Heart left ventricle (tissue), 16 donors: ENCODE data around the gene EML1. TPM values are rescaled to one million over a fixed set of nuclear protein-coding genes. Genes with fewer than 3 reads are reported as not detected.
A peak's percentile ranks its signal among the peaks of the same experiment; 100 is the strongest.

Source experiments
- ATAC-seq, 4 donors: fragments of 200-7000 bp; cut with Tn5 transposase; one replicate each; pipeline ENCODE4 v1.9.1; 2020 to 2022; ENCODE audit warnings: moderate library complexity in 4 of 4, mild to moderate bottlenecking in 3 of 4, moderate number of reproducible peaks in 1 of 4
- DNase-seq, 5 donors: peaks; one replicate each; pipeline ENCODE4 v3.0.0-alpha.2; 2020
- H3K27ac ChIP-seq, 12 donors: fragments of 200-600 bp; sonication (generic) in 4 of 12; one replicate each; pipeline versions ENCODE4 v1.5.0 to v1.8.0; 2016 to 2022; ENCODE audit warnings: mild to moderate bottlenecking in 2 of 12
- H3K27me3 ChIP-seq, 9 donors: fragments of 200-600 bp; sonication (generic) in 2 of 9; one replicate each; pipeline versions ENCODE4 v1.5.1 to v1.8.0; 2016 to 2022; ENCODE audit warnings: mild to moderate bottlenecking in 3 of 9
- H3K36me3 ChIP-seq, 9 donors: fragments of 200-600 bp; sonication (generic) in 2 of 9; one replicate each; pipeline versions ENCODE4 v1.5.0 to v1.8.0; 2018 to 2022; ENCODE audit warnings: mild to moderate bottlenecking in 2 of 9
- H3K4me1 ChIP-seq, 12 donors: fragments of 200-600 bp; sonication (generic) in 4 of 12; one replicate each; pipeline versions ENCODE4 v1.5.0 to v1.8.0; 2016 to 2022; ENCODE audit warnings: mild to moderate bottlenecking in 3 of 12
- H3K4me3 ChIP-seq, 12 donors: fragments of 200-600 bp; sonication (generic) in 4 of 12; one replicate each; pipeline versions ENCODE4 v1.5.0 to v1.8.0; 2017 to 2022; ENCODE audit warnings: mild to moderate bottlenecking in 9 of 12, moderate library complexity in 4 of 12
- H3K9me3 ChIP-seq, 12 donors: fragments of 200-600 bp; sonication (generic) in 4 of 12; one replicate each; pipeline versions ENCODE4 v1.5.0 to v1.8.0; 2016 to 2022; ENCODE audit warnings: mild to moderate bottlenecking in 1 of 12
- POLR2A ChIP-seq, 2 donors: fragments of 450-650 bp; IDR thresholded peaks; one replicate each; pipeline ENCODE4 v1.6.1; 2017; ENCODE audit warnings: antibody characterized with exemption in 2 of 2, mild to moderate bottlenecking in 2 of 2, moderate library complexity in 2 of 2
- WGBS, 4 donors: extraction: QIAGEN DNeasy Blood & Tissue Kit in 2 of 4; methylation state at CpG; one replicate each; pipeline versions ENCODE4 v1.1.5 to v1.1.7; 2013 to 2018; 5-methylcytosine and 5-hydroxymethylcytosine counted together
- intact Hi-C, 10 donors: fragments of 100-400 bp; cut with DNase I; formaldehyde crosslinking; loops; one replicate each; pipeline versions ENCODE4 v1.11.1 to v1.14.2; 2022
- polyA plus RNA-seq, 2 donors: library from polyadenylated mRNA; stranded (reverse); fragments of 200-250 nt; gene quantifications; one replicate each; pipeline ENCODE4 v1.2.3, GENCODE V29; 2013
- total RNA-seq, 9 donors: library from RNA; depleted of rRNA in 2 of 9; stranded (reverse); fragments of >200 nt in 2 of 9; fragmentation: NEBNext Ultra II Directional in 3 of 9; extraction: Animal tissue kit (Norgen Biotek cat#: 25700) in 3 of 9; gene quantifications; one replicate each; pipeline versions ENCODE4 v1.1.0 to v1.2.4, GENCODE V29; 2016 to 2023
- TF ChIP-seq, protein P1 (sequence below), 12 donors: fragments of 200-600 bp; sonication (generic) in 4 of 12; IDR thresholded peaks; one replicate each; pipeline versions ENCODE4 v1.5.0 to v1.8.0; 2018 to 2022; ENCODE audit warnings: antibody characterized with exemption in 12 of 12, mild to moderate bottlenecking in 5 of 12
- donor health status: ischemic (EF 13 %, LVEDD 7.1; RV severe dilation, severe dysfunction).
- donor health status: healthy with polysubstance abuse.
- donor health status: DM: no; HTN: yes; CAD: no.
- donor health status: DM: no; HTN: no; CAD: no.
- donor health status: ischemic (EF 25% LVEDD 6.9; RV normal size, moderate dysfunction).
- donor health status: ischemic (EF 25% LVEDD 5.7; RV mildly dilated, moderate dysfunction).
- donor health status: healthy.
- donor health status: DM: yes; HTN: yes; CAD: no.
- donor health status: ischemic (EF 35%, LVEDD 5.7; RV mildly dilated, moderate dysfunction).
- donor health status: nonischemic (EF 11% LVEDD 7.7; RV severe dilation, severe dysfunction).
- donor health status: DM: yes; HTN: yes; CAD: no.
- donor health status: PGD.
- donor health status: ischemic (EF 29% LVEDD 5.4; RV normal size, mild dysfunction).
- donor health status: nonischemic (EF 23%, LVEDD 6.1; RV moderate dilation, normal function).

EML1 gene
- total and polyA plus RNA-seq, 11 donors = 7.4 to 49.7 (median 39.3) TPM

DNA sequence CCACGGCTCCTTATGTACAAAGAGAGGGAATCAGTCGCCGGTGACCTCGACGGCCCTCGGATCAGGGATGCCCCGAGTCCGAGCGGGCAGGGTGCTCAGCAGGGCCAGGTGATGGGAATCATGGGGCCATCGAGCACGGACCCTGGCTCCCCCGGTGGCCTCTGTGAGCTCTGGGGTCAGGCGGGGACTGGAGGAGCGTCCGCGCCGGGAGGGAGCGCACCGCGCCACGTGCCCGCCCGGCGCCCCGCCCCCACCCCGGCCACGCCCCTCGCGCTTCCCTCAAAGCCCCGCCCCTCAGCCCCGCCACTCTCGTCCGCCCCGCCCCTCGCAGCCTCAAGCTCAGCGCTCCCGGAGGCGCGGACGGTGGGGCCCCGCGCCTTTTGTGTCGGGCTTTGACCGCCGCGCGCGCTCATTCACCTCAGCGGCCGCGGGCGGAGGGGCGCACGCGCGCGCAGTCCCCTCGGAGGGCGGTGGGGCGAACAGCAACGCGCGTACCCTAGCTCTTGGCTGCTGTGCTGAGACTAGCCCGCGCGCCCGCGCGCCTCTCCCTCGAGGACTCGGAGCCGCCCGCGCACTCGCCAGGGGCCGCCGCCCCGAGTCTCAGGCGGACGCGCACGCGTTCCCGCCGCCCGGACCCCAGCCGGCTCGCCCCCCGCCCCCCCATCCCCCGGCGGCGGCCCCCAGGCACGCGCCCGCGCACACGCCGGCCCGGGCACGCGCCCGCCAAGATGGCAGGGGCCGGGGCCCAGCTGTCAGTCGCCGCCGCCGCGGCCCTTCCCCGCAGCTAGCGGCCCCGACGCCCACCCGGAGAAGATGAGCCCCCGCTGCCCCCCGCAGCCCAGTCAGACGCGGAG lies 178.1 kb downstream of the EML1 start:
- Histone ChIP-seq H3K36me3 (no peaks in the 10 kb centered on the region), H3K27me3 (peaks cover 0 to 11% (median 0%) of the 10 kb centered on the region in 9 donors), H3K27ac (peak overlapping the region in 10 of 12 donors; percentile 50 to 83 (median 74)), H3K4me1 (peaks cover 0 to 14% (median 4%) of the 10 kb centered on the region in 12 donors), H3K4me3 (peak overlapping the region; percentile 50 to 97 (median 84)), H3K9me3 (peaks cover 0 to 22% (median 8%) of the 10 kb centered on the region in 12 donors)
- WGBS, 4 donors = 2 to 50% (median 3%) methylated on average over 8 to 117 of the region's 117 CpGs
- intact Hi-C loops = no loop called here
- DNase-seq (peak; percentile 80 to 88 (median 85)), ATAC-seq (peak; percentile 70 to 94 (median 92))
- TF ChIP-seq, protein P1, sequence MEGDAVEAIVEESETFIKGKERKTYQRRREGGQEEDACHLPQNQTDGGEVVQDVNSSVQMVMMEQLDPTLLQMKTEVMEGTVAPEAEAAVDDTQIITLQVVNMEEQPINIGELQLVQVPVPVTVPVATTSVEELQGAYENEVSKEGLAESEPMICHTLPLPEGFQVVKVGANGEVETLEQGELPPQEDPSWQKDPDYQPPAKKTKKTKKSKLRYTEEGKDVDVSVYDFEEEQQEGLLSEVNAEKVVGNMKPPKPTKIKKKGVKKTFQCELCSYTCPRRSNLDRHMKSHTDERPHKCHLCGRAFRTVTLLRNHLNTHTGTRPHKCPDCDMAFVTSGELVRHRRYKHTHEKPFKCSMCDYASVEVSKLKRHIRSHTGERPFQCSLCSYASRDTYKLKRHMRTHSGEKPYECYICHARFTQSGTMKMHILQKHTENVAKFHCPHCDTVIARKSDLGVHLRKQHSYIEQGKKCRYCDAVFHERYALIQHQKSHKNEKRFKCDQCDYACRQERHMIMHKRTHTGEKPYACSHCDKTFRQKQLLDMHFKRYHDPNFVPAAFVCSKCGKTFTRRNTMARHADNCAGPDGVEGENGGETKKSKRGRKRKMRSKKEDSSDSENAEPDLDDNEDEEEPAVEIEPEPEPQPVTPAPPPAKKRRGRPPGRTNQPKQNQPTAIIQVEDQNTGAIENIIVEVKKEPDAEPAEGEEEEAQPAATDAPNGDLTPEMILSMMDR (IDR thresholded peaks at IDR 0.05) = no peak
- peak in 1 of 2 donors; percentile 28 for TF ChIP-seq POLR2A (IDR thresholded peaks at IDR 0.05)

DNA sequence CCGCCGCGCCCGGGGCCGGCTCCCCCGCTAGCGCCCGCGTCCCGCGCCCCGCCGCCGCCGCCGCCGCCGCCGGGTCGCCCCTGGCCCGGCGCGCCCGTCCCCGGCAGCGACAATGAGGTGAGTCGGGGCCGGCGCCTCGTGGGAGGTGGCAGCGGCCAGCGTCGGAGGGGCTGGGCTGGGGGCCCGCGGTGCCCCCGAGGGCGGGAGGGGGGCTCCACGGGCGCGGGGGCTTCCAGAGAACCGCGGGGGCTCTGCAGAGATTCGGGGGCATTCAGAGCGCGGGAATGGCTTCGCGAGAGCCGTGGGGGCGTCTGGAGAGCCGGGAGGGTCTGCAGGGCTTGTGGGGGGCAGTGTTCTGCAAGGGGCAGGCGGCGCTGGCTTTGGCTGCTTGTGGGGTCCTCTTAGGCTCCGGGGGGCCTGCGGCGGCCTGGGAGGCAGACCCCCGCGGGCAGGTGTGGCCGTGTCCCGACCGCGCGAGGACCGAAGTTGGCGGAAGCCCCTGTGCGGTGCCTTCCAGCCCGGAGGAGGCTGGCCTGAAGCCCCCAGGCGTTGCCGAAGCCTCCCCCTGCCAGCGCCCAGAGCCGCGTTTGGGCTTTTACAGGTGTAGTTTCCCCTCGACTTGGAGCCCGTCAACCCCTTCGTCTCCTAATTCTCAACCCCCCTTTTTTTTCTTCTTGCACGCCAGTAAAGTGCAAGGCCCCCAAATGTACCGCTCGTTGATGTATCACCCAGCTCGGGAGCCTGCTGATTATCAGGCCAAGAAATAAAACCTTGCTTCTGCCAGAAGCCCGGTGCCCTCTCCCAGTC lies 178.9 kb downstream of the EML1 start:
- Histone ChIP-seq H3K27ac (peak overlapping the region in 8 of 12 donors; percentile 40 to 83 (median 66)), H3K4me1 (peaks cover 0 to 13% (median 4%) of the 10 kb centered on the region in 12 donors), H3K27me3 (peaks cover 0 to 11% (median 0%) of the 10 kb centered on the region in 9 donors), H3K4me3 (peak overlapping the region; percentile 50 to 97 (median 84)), H3K9me3 (peaks cover 0 to 25% (median 8%) of the 10 kb centered on the region in 12 donors), H3K36me3 (no peaks in the 10 kb centered on the region)
- 1 to 8% (median 1%) methylated on average over 10 to 79 of the region's 79 CpGs for WGBS, 4 donors
- TF ChIP-seq POLR2A (IDR thresholded peaks at IDR 0.05) = no peak
- TF ChIP-seq, protein P1 (IDR thresholded peaks at IDR 0.05) = no peak
- peak in 1 of 4 donors; percentile 6 for ATAC-seq
- peak in 1 of 5 donors; percentile 18 for DNase-seq
- intact Hi-C loops = no loop called here

DNA sequence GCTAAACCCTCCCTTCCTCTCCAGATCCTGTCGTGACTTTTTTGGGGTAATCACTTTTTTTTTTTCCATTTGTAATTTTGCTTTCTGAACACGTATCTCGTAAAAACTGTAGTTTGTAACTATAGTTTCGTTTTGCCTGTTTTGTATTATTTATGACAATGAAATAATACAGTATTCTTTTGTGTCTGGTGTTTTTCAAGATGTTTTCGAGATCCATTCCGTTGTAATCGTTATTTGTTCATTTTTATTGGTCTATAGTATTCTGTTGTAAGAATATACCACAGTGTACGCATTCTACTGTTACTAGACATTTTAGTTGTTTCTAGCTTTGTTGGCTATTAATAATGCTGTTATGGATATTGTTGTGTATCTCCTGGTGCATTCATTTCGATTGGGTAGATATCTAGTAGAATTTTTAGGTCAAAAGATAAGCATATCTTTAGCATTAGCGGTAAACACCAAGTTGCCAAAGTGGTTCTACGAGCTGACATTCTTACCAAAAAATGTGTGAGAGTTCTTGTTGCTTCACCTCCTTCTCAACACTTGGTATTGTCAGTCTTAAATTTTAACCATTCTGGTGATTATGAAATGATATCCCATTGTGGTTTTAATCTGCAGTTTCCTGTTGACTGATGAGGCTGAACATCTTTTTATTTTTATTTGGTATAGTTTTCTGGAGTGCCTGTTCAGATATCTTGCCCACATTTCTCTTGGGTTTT lies 179.7 kb downstream of the EML1 start:
- TF ChIP-seq, protein P1 (IDR thresholded peaks at IDR 0.05) = no peak
- TF ChIP-seq POLR2A (IDR thresholded peaks at IDR 0.05) = no peak
- Histone ChIP-seq H3K4me1 (peaks cover 0 to 13% (median 4%) of the 10 kb centered on the region in 12 donors), H3K36me3 (no peaks in the 10 kb centered on the region), H3K4me3 (peak overlapping the region; percentile 50 to 97 (median 84)), H3K27ac (peak overlapping the region in 5 of 12 donors; percentile 54 to 83 (median 62)), H3K9me3 (peaks cover 0 to 25% (median 8%) of the 10 kb centered on the region in 12 donors), H3K27me3 (peaks cover 0 to 11% (median 0%) of the 10 kb centered on the region in 9 donors)
- intact Hi-C loops = no loop called here
- DNase-seq (no peak), ATAC-seq (no peak)
- 54 to 57% (median 57%) methylated on average over 11 of the region's 11 CpGs for WGBS, 4 donors
